Activated CD4-positive, CD25-positive, alpha-beta regulatory T cell treated with anti-CD3 and anti-CD28 coated beads, Interleukin-2, amount 50 U/mL, for 16 hours (primary cell): ENCODE data around the gene ZNF571.
A peak's percentile ranks its signal among the peaks of the same experiment; 100 is the strongest.

Experiments used
- DNase-seq: peaks from one replicate; pipeline ENCODE4 v3.0.0-alpha.2; 2020; ENCODE audit warnings: low read depth, low spot score

ZNF571 gene

GRCh38 chr19:37594304-37594981, at the start of gene ZNF571, which contains the start of gene ZNF540:
ZNF571 (minus strand) TSS chr19:37594792; CDS start chr19:37586676, 8,116 bp downstream.
ZNF540 (plus strand) TSS chr19:37594876; CDS start chr19:37598448, 3,572 bp downstream.
- peak; percentile 84 for DNase-seq

- DNase-seq: no peak
Measured at GRCh38 chr19:37635076-37636056, 40.8 kb upstream of the ZNF571 start.

GRCh38 chr19:37594982-37595382, 390 bp upstream of the ZNF571 start:
- peak; percentile 43 for DNase-seq

GRCh38 chr19:37593996-37594303, 642 bp downstream of the ZNF571 start:
- no peak for DNase-seq

GRCh38 chr19:37583340-37583739, 11.3 kb downstream of the ZNF571 start:
- no peak for DNase-seq

- DNase-seq: no peak
Measured at GRCh38 chr19:37572203-37572602, 22.4 kb downstream of the ZNF571 start.

- DNase-seq: no peak
Measured at GRCh38 chr19:37565370-37565669, 29.3 kb downstream of the ZNF571 start.

- DNase-seq: no peak
Measured at GRCh38 chr19:37564624-37565369, 29.8 kb downstream of the ZNF571 start.

GRCh38 chr19:37563518-37563917, 31.1 kb downstream of the ZNF571 start:
- no peak for DNase-seq

GRCh38 chr19:37551129-37551993, 43.2 kb downstream of the ZNF571 start:
- DNase-seq: peak; percentile 23

- no peak for DNase-seq
Measured at GRCh38 chr19:37537391-37537947, 57.1 kb downstream of the ZNF571 start.

- no peak for DNase-seq
Measured at GRCh38 chr19:37519890-37520289, 74.7 kb downstream of the ZNF571 start.
